G401 (cell line): ENCODE data around the gene BTN2A1. TPM values are rescaled to one million over a fixed set of nuclear protein-coding genes. Genes with fewer than 3 reads are reported as not detected.

Experiments
- total RNA-seq: library from RNA; depleted of rRNA; stranded (reverse); fragments of >200 nt; shearing (Covaris generic); gene quantifications from 2 replicates; pipeline ENCODE4 v1.2.3, GENCODE V29; 2014; rRNA removed

The BTN2A1 gene
- total RNA-seq, 1 experiment from 2014 or later: 5.8 TPM

Other genes with a start within 250 kb of the BTN2A1 start
- gene BTN3A2, start 92.8 kb upstream of the BTN2A1 start, total RNA-seq: 1.2 and 3.0 TPM in 2 replicates
- 8.2 and 11.3 TPM in 2 replicates for gene BTN2A2, start 74.8 kb upstream of the BTN2A1 start, total RNA-seq
- gene BTN3A1, start 55.7 kb upstream of the BTN2A1 start, total RNA-seq: 1.4 and 2.2 TPM in 2 replicates
- gene BTN3A3, start 17.5 kb upstream of the BTN2A1 start, total RNA-seq: 0.14 and 0.68 TPM in 2 replicates
- gene BTN1A1, start 42.3 kb downstream of the BTN2A1 start, total RNA-seq: 0.06 TPM in 1 of 2 replicates, not detected in the other
- gene HMGN4, start 80.4 kb downstream of the BTN2A1 start, total RNA-seq: 140 and 145 TPM in 2 replicates
- gene ABT1, start 139.0 kb downstream of the BTN2A1 start, total RNA-seq: 43.8 and 44.4 TPM in 2 replicates
- 22.9 and 26.5 TPM in 2 replicates for gene ZNF322, start 201.8 kb downstream of the BTN2A1 start, total RNA-seq